Measurements from ENCODE around the gene SRCIN1.

The SRCIN1 gene

DNA sequence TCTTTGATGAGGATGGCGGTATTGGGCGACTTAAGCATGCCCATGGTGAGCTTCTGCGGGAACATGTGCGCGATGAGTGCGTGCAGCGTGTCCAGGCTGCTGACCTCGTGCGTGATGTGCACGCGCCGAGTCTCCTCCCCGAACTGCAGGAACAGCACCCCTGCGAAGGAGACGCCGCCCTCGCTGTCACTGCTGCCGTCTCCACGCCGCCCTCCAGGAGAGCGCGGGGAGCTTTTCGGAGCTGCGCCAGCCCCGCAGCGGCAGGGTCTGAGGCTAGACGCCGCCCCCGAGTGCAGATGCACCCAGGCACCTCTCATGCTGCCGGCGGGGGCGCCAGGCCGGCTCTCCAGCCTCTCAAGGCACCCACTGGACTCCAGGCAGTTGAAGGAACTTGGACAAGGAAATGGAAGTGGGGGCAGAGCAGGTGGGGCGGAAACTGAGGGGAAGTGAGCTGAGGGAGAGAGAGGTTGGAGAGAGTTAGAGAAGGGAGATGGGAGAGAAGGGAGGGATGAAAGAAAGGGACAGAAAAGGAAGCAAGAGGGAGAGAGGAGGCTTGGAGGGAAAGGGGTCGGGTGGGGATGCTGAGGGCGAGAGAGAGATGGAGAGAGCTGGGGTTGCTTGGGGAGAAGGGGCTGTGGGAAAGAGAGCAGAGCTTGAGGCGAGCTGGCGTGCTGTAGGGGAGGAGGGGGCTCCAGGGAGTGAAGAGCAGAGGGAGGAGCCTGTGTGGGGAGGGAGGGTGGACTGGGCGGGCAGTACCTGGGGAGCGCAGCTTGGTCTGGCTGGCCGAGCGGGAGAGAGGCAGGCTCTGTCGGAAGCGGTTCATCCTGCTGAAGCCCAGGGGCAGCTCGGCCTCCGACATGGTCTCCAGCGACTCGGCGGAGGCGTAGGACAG is 42.1 kb downstream of the SRCIN1 start:
- Histone ChIP-seq H3K36me3 (ENCODE audit: control insufficient read depth, insufficient read depth, low read length) (no peaks in the 10 kb centered on the region), H3K27me3 (replicated peaks; ENCODE audit: control insufficient read depth, insufficient read depth, low read length) (peaks cover 3% of the 10 kb centered on the region), H3K4me3 (replicated peaks; ENCODE audit: low read depth, low read length) (no peak overlapping the region)
- DNase-seq (ENCODE audit: extremely low read depth, insufficient read length), result no peak
- TF ChIP-seq CTCF (IDR thresholded peaks at IDR 0.05; ENCODE audit: insufficient read depth, low read length, poor library complexity, severe bottlenecking), result no peak

GRCh38 chr17:38562903-38563302 is 42.8 kb downstream of the SRCIN1 start:
- Histone ChIP-seq H3K27me3 (replicated peaks; ENCODE audit: control insufficient read depth, insufficient read depth, low read length) (peaks cover 3% of the 10 kb centered on the region), H3K36me3 (ENCODE audit: control insufficient read depth, insufficient read depth, low read length) (no peaks in the 10 kb centered on the region), H3K4me3 (replicated peaks; ENCODE audit: low read depth, low read length) (no peak overlapping the region)
- TF ChIP-seq CTCF (IDR thresholded peaks at IDR 0.05; ENCODE audit: insufficient read depth, low read length, poor library complexity, severe bottlenecking), result no peak
- DNase-seq (ENCODE audit: extremely low read depth, insufficient read length), result no peak

DNA sequence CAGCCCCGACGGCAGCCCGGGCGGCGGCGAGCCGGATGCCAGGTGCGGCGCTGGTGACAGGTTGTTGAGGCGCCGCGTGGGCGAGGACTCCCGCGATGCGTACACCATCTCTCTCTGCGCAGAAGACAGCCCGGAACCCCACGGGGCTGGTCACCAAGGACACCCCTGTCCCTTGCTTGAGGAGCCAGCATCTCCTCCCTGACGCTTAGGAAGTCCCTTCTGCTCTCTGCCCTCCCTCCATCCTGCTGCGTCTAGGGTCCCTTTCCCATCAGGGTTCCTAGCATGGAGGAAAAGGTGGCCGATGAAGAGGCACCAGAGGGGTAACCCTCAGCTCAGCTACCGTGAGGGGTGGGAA is 43.6 kb downstream of the SRCIN1 start:
- Histone ChIP-seq H3K4me3 (replicated peaks; ENCODE audit: low read depth, low read length) (no peak overlapping the region), H3K27me3 (replicated peaks; ENCODE audit: control insufficient read depth, insufficient read depth, low read length) (peaks cover 3% of the 10 kb centered on the region), H3K36me3 (ENCODE audit: control insufficient read depth, insufficient read depth, low read length) (no peaks in the 10 kb centered on the region)
- no peak for DNase-seq (ENCODE audit: extremely low read depth, insufficient read length)
- TF ChIP-seq CTCF (IDR thresholded peaks at IDR 0.05; ENCODE audit: insufficient read depth, low read length, poor library complexity, severe bottlenecking), result no peak

DNA sequence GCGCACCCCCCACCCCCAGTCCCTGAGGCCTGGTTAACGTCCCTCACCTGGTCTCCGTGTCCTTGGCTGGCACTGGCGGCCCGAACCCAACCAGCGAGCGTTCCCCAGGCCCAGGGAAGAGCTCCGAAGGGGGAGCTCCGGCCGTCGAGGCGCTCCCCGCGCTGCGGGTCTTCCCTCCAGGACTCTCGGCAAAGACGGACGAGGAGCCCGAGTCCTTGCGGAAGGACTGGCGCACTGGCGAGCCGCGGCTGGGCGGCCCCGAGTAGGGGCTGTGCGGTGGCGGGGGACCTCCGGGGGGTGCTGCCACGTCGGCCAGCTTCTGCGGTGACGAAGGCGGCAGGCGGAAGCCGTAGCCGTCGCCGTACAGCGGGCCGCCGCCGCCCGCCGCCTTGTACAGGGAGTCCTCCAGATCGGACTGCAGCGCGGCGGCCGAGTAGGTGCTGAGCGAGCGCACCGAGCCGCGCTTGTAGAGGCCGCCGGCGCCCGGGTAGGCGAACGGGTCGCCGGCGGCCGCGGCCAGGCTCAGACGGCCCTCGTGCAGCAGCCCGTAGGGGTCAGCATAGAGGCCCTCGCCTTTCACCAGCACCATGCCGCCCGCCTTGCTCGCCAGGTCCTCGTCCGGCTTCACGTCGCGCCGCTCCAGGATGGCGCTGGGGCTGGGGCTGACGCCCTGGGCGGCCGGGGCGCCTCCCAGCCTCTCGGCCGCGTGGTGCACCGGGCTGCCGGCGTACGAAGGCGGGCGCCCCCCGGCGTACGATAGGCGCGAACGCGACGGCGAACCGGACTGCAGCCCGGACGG is 44.1 kb downstream of the SRCIN1 start:
- Histone ChIP-seq H3K4me3 (replicated peaks; ENCODE audit: low read depth, low read length) (no peak overlapping the region), H3K27me3 (replicated peaks; ENCODE audit: control insufficient read depth, insufficient read depth, low read length) (peaks cover 3% of the 10 kb centered on the region), H3K36me3 (ENCODE audit: control insufficient read depth, insufficient read depth, low read length) (no peaks in the 10 kb centered on the region)
- DNase-seq (ENCODE audit: extremely low read depth, insufficient read length), result no peak
- no peak for TF ChIP-seq CTCF (IDR thresholded peaks at IDR 0.05; ENCODE audit: insufficient read depth, low read length, poor library complexity, severe bottlenecking)

GRCh38 chr17:38560503-38561318 is 45.0 kb downstream of the SRCIN1 start:
- no peaks in the 10 kb centered on the region for H3K36me3 ChIP-seq (ENCODE audit: control insufficient read depth, insufficient read depth, low read length)
- H3K27me3 ChIP-seq (replicated peaks; ENCODE audit: control insufficient read depth, insufficient read depth, low read length), result peaks cover 3% of the 10 kb centered on the region
- no peak overlapping the region for H3K4me3 ChIP-seq (replicated peaks; ENCODE audit: low read depth, low read length)
- no peak for DNase-seq (ENCODE audit: extremely low read depth, insufficient read length)
- TF ChIP-seq CTCF (IDR thresholded peaks at IDR 0.05; ENCODE audit: insufficient read depth, low read length, poor library complexity, severe bottlenecking), result no peak

All from GM06990 (cell line).